Measurements from ENCODE around the gene PRKG1. TPM values are rescaled to one million over a fixed set of nuclear protein-coding genes. Genes with fewer than 3 reads are reported as not detected.

Gene PRKG1
- polyA plus RNA-seq, 1 donor (not counting 4 experiments of a cell fraction or from before 2014, with no cell fraction given), result 0.24 TPM

DNA sequence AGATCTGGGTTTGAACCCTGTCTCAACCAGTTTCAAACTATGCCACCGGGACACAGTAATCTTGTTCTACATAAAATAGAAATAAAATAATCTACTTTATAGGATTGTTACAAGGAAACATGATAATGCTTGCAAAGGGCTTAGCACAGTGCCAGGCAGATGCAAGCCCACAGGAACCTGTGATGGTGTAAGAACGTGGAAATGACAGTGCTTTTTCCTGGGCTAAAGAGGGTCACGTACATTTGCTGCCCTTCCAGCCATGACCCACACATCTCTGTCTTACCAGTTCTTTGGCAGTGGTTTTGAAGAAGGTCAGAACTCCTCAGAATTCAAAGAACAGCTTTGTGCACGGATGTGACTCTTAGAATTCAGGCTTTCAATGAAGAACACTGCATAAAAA, 342.2 kb downstream of the PRKG1 start:
- DNase-seq (ENCODE audit: low read depth, low spot score) (no peak), FAIRE-seq (no peak)
- H3K4me2 ChIP-seq (ENCODE audit: control insufficient read depth, extremely low read depth, insufficient read depth, low read depth, low read length), result no peak overlapping the region
- no peak overlapping the region for H3K9ac ChIP-seq (ENCODE audit: control insufficient read depth, extremely low read depth, insufficient read depth, low read length)
- H3K9me3 ChIP-seq (ENCODE audit: control insufficient read depth, low read depth, low read length), result no peaks in the 10 kb centered on the region
- H2AFZ ChIP-seq (ENCODE audit: control insufficient read depth, low read length), result no peak overlapping the region
- H3K27me3 ChIP-seq (ENCODE audit: control insufficient read depth, extremely low read depth, insufficient read depth, low read length), result no peaks in the 10 kb centered on the region
- H3K36me3 ChIP-seq (ENCODE audit: control insufficient read depth in 2 of 2, extremely low read depth in 1 of 2, insufficient read depth in 2 of 2, low read length in 2 of 2), result no peaks in the 10 kb centered on the region
- no peaks in the 10 kb centered on the region for H3K9me1 ChIP-seq (ENCODE audit: control insufficient read depth, extremely low read depth, insufficient read depth, low read length)
- dilution Hi-C loops (cut with MboI; ENCODE audit: extremely low pct_ligation_motif_present, low sequenced_read_pairs), result no loop called here
- no peak overlapping the region for H3K4me3 ChIP-seq (ENCODE audit: control insufficient read depth in 2 of 3, extremely low read depth in 1 of 3, insufficient read depth in 2 of 3, low read depth in 1 of 3, low read length in 3 of 3)
- H4K20me1 ChIP-seq (ENCODE audit: control insufficient read depth, extremely low read depth, insufficient read depth, low read length), result no peaks in the 10 kb centered on the region
- H3K27ac ChIP-seq (ENCODE audit: control insufficient read depth, insufficient read depth, low read length), result no peak overlapping the region
- H3K79me2 ChIP-seq (ENCODE audit: control insufficient read depth, insufficient read depth, low read length), result no peaks in the 10 kb centered on the region
- no peak for TF ChIP-seq CTCF (optimal IDR thresholded peaks at IDR 0.05 in 1 of 3, IDR thresholded peaks at IDR 0.05 in 1 of 3, conservative IDR thresholded peaks at IDR 0.05 in 1 of 3; ENCODE audit: extremely low read depth in 1 of 3, insufficient read depth in 2 of 3, low read length in 3 of 3)
- TF ChIP-seq EZH2 (IDR thresholded peaks at IDR 0.05; ENCODE audit: low read length), result no peak
- H3K4me1 ChIP-seq (ENCODE audit: control insufficient read depth, extremely low read depth, insufficient read depth, low read length), result no peaks in the 10 kb centered on the region

DNA sequence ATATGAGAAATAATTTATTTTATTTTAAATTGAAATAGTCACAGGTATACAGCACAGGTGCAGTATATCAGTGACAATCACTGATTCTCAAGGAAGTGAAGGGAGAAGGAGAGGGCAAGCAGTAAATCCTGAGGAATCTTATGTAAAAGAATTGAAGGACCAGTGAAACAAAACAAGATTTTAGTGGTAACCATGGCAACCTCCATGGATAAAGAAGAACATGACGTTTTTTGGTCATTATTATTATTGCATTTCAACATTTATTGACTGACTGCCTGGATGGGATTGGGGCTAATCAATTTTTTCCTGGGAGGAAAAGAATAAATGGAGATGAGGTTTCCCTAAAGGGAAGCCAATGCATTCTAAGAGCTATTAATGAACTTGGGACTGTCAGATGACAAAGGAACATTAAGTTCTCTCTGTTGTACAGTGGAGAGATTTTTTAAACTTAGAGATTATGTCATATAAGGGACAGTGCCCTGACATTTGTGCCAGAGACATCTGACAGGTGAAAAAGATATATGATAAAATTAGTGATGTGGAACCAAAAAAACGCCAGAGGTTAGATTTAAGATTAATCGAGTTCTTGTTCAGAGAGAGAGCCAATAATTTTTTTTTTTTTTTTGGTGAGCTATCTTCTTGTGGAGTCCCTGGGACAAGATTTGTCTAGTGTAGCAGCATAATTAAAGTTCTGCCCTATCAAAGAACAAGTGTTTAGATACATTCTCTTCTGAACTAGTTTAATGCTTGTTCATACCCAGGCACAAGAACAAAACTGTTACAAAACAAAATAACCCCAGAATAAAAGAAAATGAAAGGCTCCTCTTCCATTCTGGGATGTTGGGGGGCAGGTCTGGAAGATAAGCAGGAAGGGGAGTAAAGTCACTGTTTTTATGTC, 345.2 kb downstream of the PRKG1 start:
- Histone ChIP-seq H3K27me3 (ENCODE audit: control insufficient read depth, extremely low read depth, insufficient read depth, low read length) (no peaks in the 10 kb centered on the region), H3K9me3 (ENCODE audit: control insufficient read depth, low read depth, low read length) (no peaks in the 10 kb centered on the region), H3K4me2 (ENCODE audit: control insufficient read depth, extremely low read depth, insufficient read depth, low read depth, low read length) (no peak overlapping the region), H4K20me1 (ENCODE audit: control insufficient read depth, extremely low read depth, insufficient read depth, low read length) (no peaks in the 10 kb centered on the region), H3K27ac (ENCODE audit: control insufficient read depth, insufficient read depth, low read length) (no peak overlapping the region), H3K36me3 (ENCODE audit: control insufficient read depth in 2 of 2, extremely low read depth in 1 of 2, insufficient read depth in 2 of 2, low read length in 2 of 2) (no peaks in the 10 kb centered on the region), H3K4me3 (ENCODE audit: control insufficient read depth in 2 of 3, extremely low read depth in 1 of 3, insufficient read depth in 2 of 3, low read depth in 1 of 3, low read length in 3 of 3) (no peak overlapping the region), H3K4me1 (ENCODE audit: control insufficient read depth, extremely low read depth, insufficient read depth, low read length) (no peaks in the 10 kb centered on the region), H3K9me1 (ENCODE audit: control insufficient read depth, extremely low read depth, insufficient read depth, low read length) (no peaks in the 10 kb centered on the region), H3K79me2 (ENCODE audit: control insufficient read depth, insufficient read depth, low read length) (no peaks in the 10 kb centered on the region), H3K9ac (ENCODE audit: control insufficient read depth, extremely low read depth, insufficient read depth, low read length) (no peak overlapping the region), H2AFZ (ENCODE audit: control insufficient read depth, low read length) (no peak overlapping the region)
- dilution Hi-C loops (cut with MboI; ENCODE audit: extremely low pct_ligation_motif_present, low sequenced_read_pairs), result no loop called here
- no peak for TF ChIP-seq EZH2 (IDR thresholded peaks at IDR 0.05; ENCODE audit: low read length)
- TF ChIP-seq CTCF (optimal IDR thresholded peaks at IDR 0.05 in 1 of 3, IDR thresholded peaks at IDR 0.05 in 1 of 3, conservative IDR thresholded peaks at IDR 0.05 in 1 of 3; ENCODE audit: extremely low read depth in 1 of 3, insufficient read depth in 2 of 3, low read length in 3 of 3), result no peak
- DNase-seq (ENCODE audit: low read depth, low spot score), result no peak
- no peak for FAIRE-seq

Data from keratinocyte (primary cell).